Measurements from ENCODE around the gene LAMC1. TPM values are rescaled to one million over a fixed set of nuclear protein-coding genes. Genes with fewer than 3 reads are reported as not detected.

LAMC1 gene
- total RNA-seq, 1 experiment from 2014 or later, result 61.2 TPM

- H3K27ac ChIP-seq (ENCODE audit: low read depth, low read length), result no peak overlapping the region
- no TSS peak for BruUV-seq (replicated peaks)
- no peaks in the 10 kb centered on the region for H3K27me3 ChIP-seq (ENCODE audit: insufficient read depth, low read length)
- POLR2A ChIA-PET, result no interaction called here
- H3K4me2 ChIP-seq (ENCODE audit: low read length), result no peak overlapping the region
- DNase-seq (ENCODE audit: low read depth, low spot score), result no peak
- peaks cover 4% of the 10 kb centered on the region; the same call in 1 of the 2 replicates for H4K20me1 ChIP-seq (ENCODE audit: insufficient read depth)
- H3K9ac ChIP-seq (ENCODE audit: low read length), result no peak overlapping the region
- no peaks in the 10 kb centered on the region for H3K9me2 ChIP-seq (ENCODE audit: insufficient read depth)
- ATAC-seq, result no peak
- intact Hi-C loops (cut with micrococcal nuclease), result no loop called here
- CTCF ChIA-PET, result no interaction called here
- H3K4me3 ChIP-seq (replicated peaks in 1 of 2; ENCODE audit: low read depth in 1 of 2, low read length in 2 of 2), result no peak overlapping the region
- no peaks in the 10 kb centered on the region for H3K4me1 ChIP-seq (ENCODE audit: control insufficient read depth in 1 of 2, insufficient read depth in 2 of 2, low read length in 2 of 2)
- RAD21 ChIA-PET (ENCODE audit: low non-redundant PET in 1 of 2, low total read pairs in 2 of 2, uncharacterized antibody in 2 of 2, unreplicated experiment in 2 of 2), result interaction anchor here in 1 of 2 experiments (0.6 kb wide), 1 partner anchor 755 kb away, joined by 3 read pairs; no protein-coding TSS in a partner anchor
- H3K36me3 ChIP-seq (ENCODE audit: control insufficient read depth in 1 of 2, insufficient read depth in 2 of 2, low read length in 2 of 2), result no peaks in the 10 kb centered on the region
- no peak for TF ChIP-seq MAX (IDR thresholded peaks at IDR 0.05)
- TF ChIP-seq CBX3 (IDR thresholded peaks at IDR 0.05; ENCODE audit: low read depth), result no peak
- TF ChIP-seq FOSL1 (IDR thresholded peaks at IDR 0.05; ENCODE audit: low read depth), result no peak
- no peak for TF ChIP-seq EZH2 (IDR thresholded peaks at IDR 0.05)
- no peak for TF ChIP-seq YY1 (IDR thresholded peaks at IDR 0.05; ENCODE audit: extremely low read depth, insufficient replicate concordance, low read depth, low read length)
- TF ChIP-seq JUND (IDR thresholded peaks at IDR 0.05), result no peak
- TF ChIP-seq POLR2AphosphoS5 (IDR thresholded peaks at IDR 0.05; ENCODE audit: low read depth, low read length), result no peak
- no peak for TF ChIP-seq ATF3 (IDR thresholded peaks at IDR 0.05)
- TF ChIP-seq SP1 (IDR thresholded peaks at IDR 0.05; ENCODE audit: low read depth), result no peak
- no peak for TF ChIP-seq POLR2A (IDR thresholded peaks at IDR 0.05; ENCODE audit: borderline replicate concordance, extremely low read depth, insufficient read depth, insufficient read length)
- no peak for TF ChIP-seq ZFX (IDR thresholded peaks at IDR 0.05)
- TF ChIP-seq CEBPB (IDR thresholded peaks at IDR 0.05; ENCODE audit: low read depth), result no peak
- TF ChIP-seq ZNF274 (IDR thresholded peaks at IDR 0.05; ENCODE audit: low read depth, low read length), result no peak
- no peak for TF ChIP-seq REST (IDR thresholded peaks at IDR 0.05; ENCODE audit: low read depth)
- TF ChIP-seq TCF7L2 (IDR thresholded peaks at IDR 0.05; ENCODE audit: borderline replicate concordance, extremely low read depth, insufficient read depth, insufficient read length), result no peak
- TF ChIP-seq EZH2phosphoT487 (IDR thresholded peaks at IDR 0.05; ENCODE audit: borderline replicate concordance), result no peak
- no peak for TF ChIP-seq CTCF (IDR thresholded peaks at IDR 0.05 in 2 of 3, conservative IDR thresholded peaks at IDR 0.05 in 1 of 3; ENCODE audit: borderline replicate concordance in 1 of 3, insufficient read depth in 1 of 3, low read depth in 2 of 3, low read length in 2 of 3)
- peaks cover 89% of the 10 kb centered on the region for H3K79me2 ChIP-seq (ENCODE audit: insufficient read depth, low read length)
- no peak overlapping the region for H2AFZ ChIP-seq (ENCODE audit: low read depth, low read length, poor library complexity, severe bottlenecking)
- no peaks in the 10 kb centered on the region for H3K9me3 ChIP-seq (ENCODE audit: control insufficient read depth in 1 of 2, insufficient read depth in 1 of 2, low read depth in 1 of 2, low read length in 2 of 2)
Observed at GRCh38 chr1:183048087-183049085, 25.2 kb downstream of the LAMC1 start.

All from HCT116 (cell line).